Measurements from ENCODE around the gene ZBTB16. TPM values are rescaled to one million over a fixed set of nuclear protein-coding genes. Genes with fewer than 3 reads are reported as not detected.
A peak's percentile ranks its signal among the peaks of the same experiment; 100 is the strongest.

ZBTB16 gene
- total RNA-seq, 1 donor from 2014 or later = 11.9 TPM

GRCh38 chr11:114160894-114161293, 101.4 kb downstream of the ZBTB16 start:
- no peak overlapping the region for H3K27ac Mint-ChIP-seq
- peaks cover 69% of the 10 kb centered on the region for H3K4me1 Mint-ChIP-seq (ENCODE audit: unreplicated experiment)
- H3K27me3 Mint-ChIP-seq = peaks cover 80% of the 10 kb centered on the region
- H3K9me3 Mint-ChIP-seq = no peaks in the 10 kb centered on the region
- no peaks in the 10 kb centered on the region for H3K36me3 Mint-ChIP-seq
- DNase-seq (ENCODE audit: extremely low spot score, unreplicated experiment) = no peak
- H3K4me3 Mint-ChIP-seq = no peak overlapping the region
- TF ChIP-seq CTCF (conservative IDR thresholded peaks at IDR 0.05) = no peak

GRCh38 chr11:114161486-114162250, 102.2 kb downstream of the ZBTB16 start:
- Mint-ChIP-seq H3K36me3 (no peaks in the 10 kb centered on the region), H3K27ac (no peak overlapping the region), H3K4me3 (no peak overlapping the region), H3K9me3 (no peaks in the 10 kb centered on the region), H3K4me1 (ENCODE audit: unreplicated experiment) (peaks cover 76% of the 10 kb centered on the region), H3K27me3 (peaks cover 81% of the 10 kb centered on the region)
- no peak for TF ChIP-seq CTCF (conservative IDR thresholded peaks at IDR 0.05)
- no peak for DNase-seq (ENCODE audit: extremely low spot score, unreplicated experiment)

GRCh38 chr11:114162719-114163123, 103.2 kb downstream of the ZBTB16 start:
- TF ChIP-seq CTCF (conservative IDR thresholded peaks at IDR 0.05) = no peak
- H3K4me1 Mint-ChIP-seq (ENCODE audit: unreplicated experiment) = peaks cover 85% of the 10 kb centered on the region

GRCh38 chr11:114163229-114163631, 103.7 kb downstream of the ZBTB16 start:
- Mint-ChIP-seq H3K4me3 (no peak overlapping the region), H3K4me1 (ENCODE audit: unreplicated experiment) (peaks cover 86% of the 10 kb centered on the region), H3K27ac (no peak overlapping the region), H3K36me3 (no peaks in the 10 kb centered on the region), H3K9me3 (no peaks in the 10 kb centered on the region), H3K27me3 (peaks cover 79% of the 10 kb centered on the region)
- DNase-seq (ENCODE audit: extremely low spot score, unreplicated experiment) = no peak
- TF ChIP-seq CTCF (conservative IDR thresholded peaks at IDR 0.05) = no peak

More at GRCh38 chr11:114162719-114163123, 103.2 kb downstream of the ZBTB16 start:
- H3K4me3 Mint-ChIP-seq = peak overlapping the region; percentile 76
- peak overlapping the region; percentile 35 for H3K27ac Mint-ChIP-seq
- DNase-seq (ENCODE audit: extremely low spot score, unreplicated experiment) = no peak
- no peaks in the 10 kb centered on the region for H3K36me3 Mint-ChIP-seq
- peaks cover 80% of the 10 kb centered on the region for H3K27me3 Mint-ChIP-seq
- H3K9me3 Mint-ChIP-seq = no peaks in the 10 kb centered on the region

- Mint-ChIP-seq H3K27ac (no peak overlapping the region), H3K4me3 (no peak overlapping the region), H3K4me1 (ENCODE audit: unreplicated experiment) (peaks cover 89% of the 10 kb centered on the region), H3K9me3 (no peaks in the 10 kb centered on the region), H3K27me3 (peaks cover 82% of the 10 kb centered on the region), H3K36me3 (no peaks in the 10 kb centered on the region)
- no peak for DNase-seq (ENCODE audit: extremely low spot score, unreplicated experiment)
- no peak for TF ChIP-seq CTCF (conservative IDR thresholded peaks at IDR 0.05)
Measured at GRCh38 chr11:114163830-114164401, 104.4 kb downstream of the ZBTB16 start.

Measured in type B pancreatic cell (in vitro differentiated cells).